Sigmoid colon (tissue), 7 donors: ENCODE data around the gene ANAPC5. TPM values are rescaled to one million over a fixed set of nuclear protein-coding genes. Genes with fewer than 3 reads are reported as not detected.

Experiments used
- DNase-seq: peaks from one replicate; pipeline ENCODE4 v3.0.0-alpha.2; 2019
- H3K27ac ChIP-seq, 4 donors: fragments of 200-600 bp; sonication (generic); one replicate each; pipeline ENCODE4 v1.5.1; 2016 to 2019; ENCODE audit warnings: mild to moderate bottlenecking in 1 of 4
- H3K27me3 ChIP-seq, 3 donors: fragments of 200-600 bp; sonication (generic); one replicate each; pipeline ENCODE4 v1.5.1; 2019; ENCODE audit warnings: mild to moderate bottlenecking in 1 of 3
- H3K36me3 ChIP-seq, 4 donors: fragments of 200-600 bp; sonication (generic); one replicate each; pipeline ENCODE4 v1.5.1; 2016 to 2019
- H3K4me1 ChIP-seq, 4 donors: fragments of 200-600 bp; sonication (generic); one replicate each; pipeline ENCODE4 v1.5.1; 2017 to 2019
- H3K4me3 ChIP-seq, 4 donors: fragments of 200-600 bp; sonication (generic); one replicate each; pipeline ENCODE4 v1.5.1; 2017 to 2019; ENCODE audit warnings: mild to moderate bottlenecking in 2 of 4, moderate library complexity in 1 of 4
- H3K9me3 ChIP-seq, 4 donors: fragments of 200-600 bp in 3 of 4; sonication (generic) in 3 of 4; one replicate each; pipeline versions ENCODE4 v1.5.1 to v1.6.1; 2013 to 2019
- EP300 ChIP-seq, 4 donors: sonication (generic); formaldehyde crosslinking; IDR thresholded peaks; one replicate each; pipeline ENCODE4 v1.6.1; 2017; ENCODE audit warnings: antibody characterized with exemption in 4 of 4
- POLR2A ChIP-seq, 2 donors: fragments of 450-650 bp; IDR thresholded peaks; one replicate each; pipeline ENCODE4 v1.6.1; 2016; ENCODE audit warnings: antibody characterized with exemption in 2 of 2, mild to moderate bottlenecking in 2 of 2, moderate library complexity in 2 of 2
- POLR2AphosphoS5 ChIP-seq, 4 donors: sonication (generic); formaldehyde crosslinking; IDR thresholded peaks; one replicate each; pipeline ENCODE4 v1.6.1; 2017; ENCODE audit warnings: antibody characterized with exemption in 4 of 4
- WGBS, 2 donors: extraction: QIAGEN DNeasy Blood & Tissue Kit; methylation state at CpG; one replicate each; pipeline ENCODE4 v1.1.7; 2013; 5-methylcytosine and 5-hydroxymethylcytosine counted together
- intact Hi-C: fragments of 100-400 bp; cut with DNase I; formaldehyde crosslinking; loops from one replicate; pipeline ENCODE4 v1.15.1; 2023
- polyA plus RNA-seq, 3 donors: library from polyadenylated mRNA; stranded (reverse); fragments of 200-250 nt; gene quantifications; one replicate each; pipeline ENCODE4 v1.2.3, GENCODE V29; 2013
- total RNA-seq, 4 donors: library from RNA; depleted of rRNA; stranded (reverse); fragments of >200 nt; gene quantifications; one replicate each; pipeline ENCODE4 v1.1.0, GENCODE V29; 2016
- TF ChIP-seq, protein P1 (sequence below), 4 experiments: fragments of 450-650 bp in 3 of 4; fragments of 200-600 bp in 1 of 4; IDR thresholded peaks; one replicate each; pipeline ENCODE4 v1.5.1; 2016 to 2019; ENCODE audit warnings: antibody characterized with exemption in 4 of 4, mild to moderate bottlenecking in 3 of 4, moderate library complexity in 2 of 4
- donor health status: healthy with polysubstance abuse.
- donor health status: Bipolar disorder and iron deficiency.
- donor health status: healthy.

Gene ANAPC5
- total and polyA plus RNA-seq, 7 donors: 51.6 to 93.6 (median 76.0) TPM

GRCh38 chr12:121356657-121357056, 4.4 kb upstream of the ANAPC5 start:
- Histone ChIP-seq H3K27ac (no peak overlapping the region), H3K36me3 (no peaks in the 10 kb centered on the region), H3K4me1 (peaks cover 0 to 8% (median 3%) of the 10 kb centered on the region in 4 donors), H3K27me3 (no peaks in the 10 kb centered on the region), H3K9me3 (no peaks in the 10 kb centered on the region), H3K4me3 (no peak overlapping the region)
- intact Hi-C loops: no loop called here
- 85 to 86% methylated on average over 3 of the region's 3 CpGs for WGBS, 2 donors
- TF ChIP-seq POLR2A (IDR thresholded peaks at IDR 0.05) (no peak), POLR2AphosphoS5 (IDR thresholded peaks at IDR 0.05) (no peak), EP300 (IDR thresholded peaks at IDR 0.05) (no peak)
- TF ChIP-seq, protein P1, sequence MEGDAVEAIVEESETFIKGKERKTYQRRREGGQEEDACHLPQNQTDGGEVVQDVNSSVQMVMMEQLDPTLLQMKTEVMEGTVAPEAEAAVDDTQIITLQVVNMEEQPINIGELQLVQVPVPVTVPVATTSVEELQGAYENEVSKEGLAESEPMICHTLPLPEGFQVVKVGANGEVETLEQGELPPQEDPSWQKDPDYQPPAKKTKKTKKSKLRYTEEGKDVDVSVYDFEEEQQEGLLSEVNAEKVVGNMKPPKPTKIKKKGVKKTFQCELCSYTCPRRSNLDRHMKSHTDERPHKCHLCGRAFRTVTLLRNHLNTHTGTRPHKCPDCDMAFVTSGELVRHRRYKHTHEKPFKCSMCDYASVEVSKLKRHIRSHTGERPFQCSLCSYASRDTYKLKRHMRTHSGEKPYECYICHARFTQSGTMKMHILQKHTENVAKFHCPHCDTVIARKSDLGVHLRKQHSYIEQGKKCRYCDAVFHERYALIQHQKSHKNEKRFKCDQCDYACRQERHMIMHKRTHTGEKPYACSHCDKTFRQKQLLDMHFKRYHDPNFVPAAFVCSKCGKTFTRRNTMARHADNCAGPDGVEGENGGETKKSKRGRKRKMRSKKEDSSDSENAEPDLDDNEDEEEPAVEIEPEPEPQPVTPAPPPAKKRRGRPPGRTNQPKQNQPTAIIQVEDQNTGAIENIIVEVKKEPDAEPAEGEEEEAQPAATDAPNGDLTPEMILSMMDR (IDR thresholded peaks at IDR 0.05): no peak
- DNase-seq: no peak

- TF ChIP-seq POLR2AphosphoS5 (IDR thresholded peaks at IDR 0.05) (no peak), EP300 (IDR thresholded peaks at IDR 0.05) (no peak), POLR2A (IDR thresholded peaks at IDR 0.05) (no peak)
- TF ChIP-seq, protein P1 (IDR thresholded peaks at IDR 0.05): no peak
- 88 to 93% methylated on average over 6 of the region's 6 CpGs for whole genome bisulfite sequencing, 2 donors
- no peaks in the 10 kb centered on the region for H3K36me3 ChIP-seq
- H3K4me1 ChIP-seq: peaks cover 0 to 16% (median 11%) of the 10 kb centered on the region in 4 donors
- no peaks in the 10 kb centered on the region for H3K9me3 ChIP-seq
- intact Hi-C loops: no loop called here
- H3K27ac ChIP-seq: no peak overlapping the region
- H3K4me3 ChIP-seq: no peak overlapping the region
- no peaks in the 10 kb centered on the region for H3K27me3 ChIP-seq
- DNase-seq: no peak
Measured at GRCh38 chr12:121355818-121356217, 3.6 kb upstream of the ANAPC5 start.

- Histone ChIP-seq H3K9me3 (no peaks in the 10 kb centered on the region), H3K36me3 (peaks cover 0 to 2% (median 0%) of the 10 kb centered on the region in 4 donors), H3K4me1 (peaks cover 0 to 28% (median 18%) of the 10 kb centered on the region in 4 donors), H3K27me3 (no peaks in the 10 kb centered on the region), H3K4me3 (peak overlapping the region; percentile 64 to 87 (median 76)), H3K27ac (peak overlapping the region; percentile 79 to 85 (median 82))
- 0% methylated on average over 12 of the region's 12 CpGs for WGBS, 2 donors
- intact Hi-C loops: loop anchor here (2.0 to 5.0 kb wide), 2 partner anchors 46 to 90 kb away; no protein-coding TSS in a partner anchor
- TF ChIP-seq, protein P1 (IDR thresholded peaks at IDR 0.05): no peak
- TF ChIP-seq POLR2A (IDR thresholded peaks at IDR 0.05): no peak
- no peak for TF ChIP-seq EP300 (IDR thresholded peaks at IDR 0.05)
- no peak for TF ChIP-seq POLR2AphosphoS5 (IDR thresholded peaks at IDR 0.05)
- DNase-seq: no peak
Measured at GRCh38 chr12:121352682-121353018, 439 bp upstream of the ANAPC5 start.

- H3K4me1 ChIP-seq: peaks cover 0 to 20% (median 15%) of the 10 kb centered on the region in 4 donors
- no peak overlapping the region for H3K4me3 ChIP-seq
- DNase-seq: no peak
- H3K36me3 ChIP-seq: peaks cover 8 to 61% (median 13%) of the 10 kb centered on the region in 4 donors
- H3K27ac ChIP-seq: no peak overlapping the region
- no peaks in the 10 kb centered on the region for H3K27me3 ChIP-seq
- no peaks in the 10 kb centered on the region for H3K9me3 ChIP-seq
- WGBS, 2 donors: 74 to 86% methylated on average over 2 of the region's 2 CpGs
- TF ChIP-seq EP300 (IDR thresholded peaks at IDR 0.05) (no peak), POLR2A (IDR thresholded peaks at IDR 0.05) (no peak), POLR2AphosphoS5 (IDR thresholded peaks at IDR 0.05) (no peak)
- TF ChIP-seq, protein P1 (IDR thresholded peaks at IDR 0.05): no peak
- intact Hi-C loops: no loop called here
Measured at GRCh38 chr12:121346747-121347146, 5.5 kb downstream of the ANAPC5 start.
